Right ventricle myocardium superior (tissue), 1 donor: ENCODE data around the gene ECHS1. TPM values are rescaled to one million over a fixed set of nuclear protein-coding genes. Genes with fewer than 3 reads are reported as not detected.

ENCODE experiments used
- ATAC-seq: fragments of 200-7000 bp; cut with Tn5 transposase; one replicate; pipeline ENCODE4 v1.9.1; 2020; ENCODE audit warnings: mild to moderate bottlenecking; ENCODE audit not compliant: poor library complexity
- DNase-seq: peaks from one replicate; pipeline ENCODE4 v3.0.0-alpha.2; 2020
- intact Hi-C: fragments of 100-400 bp; cut with DNase I; formaldehyde crosslinking; loops from one replicate; pipeline ENCODE4 v1.11.2; 2022
- total RNA-seq: library from RNA; stranded (reverse); fragmentation: NEBNext Ultra II Directional; extraction: Animal tissue kit (Norgen Biotek cat#: 25700); gene quantifications from one replicate; pipeline ENCODE4 v1.2.1, GENCODE V29; 2021
- donor health status: DM: no; HTN: yes; CAD: no; lungs with severe emphysema.

Gene ECHS1
- total RNA-seq, 1 donor from 2014 or later: 239 TPM

GRCh38 chr10:133362846-133363245, 10.3 kb downstream of the ECHS1 start:
- ATAC-seq: no peak
- peak; percentile 32 for DNase-seq
- intact Hi-C loops: no loop called here

- intact Hi-C loops: no loop called here
- ATAC-seq (no peak), DNase-seq (no peak)
Measured at GRCh38 chr10:133361773-133362441, 11.2 kb downstream of the ECHS1 start.

GRCh38 chr10:133361227-133361626, 11.9 kb downstream of the ECHS1 start:
- no peak for ATAC-seq
- no peak for DNase-seq
- intact Hi-C loops: no loop called here

- intact Hi-C loops: no loop called here
- DNase-seq: no peak
Measured at GRCh38 chr10:133359972-133360610, 13.1 kb downstream of the ECHS1 start.

GRCh38 chr10:133359554-133359971, 13.6 kb downstream of the ECHS1 start:
- DNase-seq (no peak), ATAC-seq (no peak)
- intact Hi-C loops: no loop called here

More at GRCh38 chr10:133359972-133360610, 13.1 kb downstream of the ECHS1 start:
- no peak for ATAC-seq

GRCh38 chr10:133358925-133359310, 14.2 kb downstream of the ECHS1 start:
- ATAC-seq: no peak
- no peak for DNase-seq
- intact Hi-C loops: no loop called here

- peak; percentile 42 for ATAC-seq
- DNase-seq: peak; percentile 61
- intact Hi-C loops: no loop called here
Measured at GRCh38 chr10:133358162-133358924, 14.8 kb downstream of the ECHS1 start.

GRCh38 chr10:133357285-133358161, 15.6 kb downstream of the ECHS1 start, which contains the start of gene FUOM:
Gene FUOM, minus strand, starts transcription at chr10:133358019. Its CDS starts 12 bp downstream, at chr10:133358007.
- ATAC-seq (peak; percentile 87), DNase-seq (peak; percentile 75)
- intact Hi-C loops: no loop called here

- DNase-seq (peak; percentile 43), ATAC-seq (no peak)
- intact Hi-C loops: no loop called here
Measured at GRCh38 chr10:133356549-133357284, 16.4 kb downstream of the ECHS1 start.

- intact Hi-C loops: no loop called here
- peak; percentile 32 for DNase-seq
- ATAC-seq: no peak
Measured at GRCh38 chr10:133355991-133356390, 17.2 kb downstream of the ECHS1 start.

- intact Hi-C loops: no loop called here
- no peak for ATAC-seq
- no peak for DNase-seq
Measured at GRCh38 chr10:133355266-133355665, 17.9 kb downstream of the ECHS1 start.

GRCh38 chr10:133354672-133355240, 18.4 kb downstream of the ECHS1 start:
- ATAC-seq: no peak
- intact Hi-C loops: no loop called here
- DNase-seq: peak; percentile 27

GRCh38 chr10:133353988-133354605, 19.1 kb downstream of the ECHS1 start:
- DNase-seq: peak; percentile 26
- intact Hi-C loops: no loop called here
- no peak for ATAC-seq

GRCh38 chr10:133353202-133353959, 19.8 kb downstream of the ECHS1 start:
- intact Hi-C loops: no loop called here
- DNase-seq: peak; percentile 40
- no peak for ATAC-seq

- DNase-seq: peak; percentile 37
- ATAC-seq: no peak
- intact Hi-C loops: no loop called here
Measured at GRCh38 chr10:133351408-133352318, 21.5 kb downstream of the ECHS1 start.

- intact Hi-C loops: no loop called here
- ATAC-seq (no peak), DNase-seq (peak; percentile 30)
Measured at GRCh38 chr10:133350950-133351329, 22.2 kb downstream of the ECHS1 start.
